Kidney tubule cell (primary cell): ENCODE data around the gene TCHP.

Experiments
- DNase-seq: peaks from one replicate; pipeline ENCODE4 v3.0.0-alpha.2; 2018; ENCODE audit warnings: low spot score

The TCHP gene

GRCh38 chr12:109932878-109933503, 32.9 kb downstream of the TCHP start:
- DNase-seq: no peak

GRCh38 chr12:109934026-109934425, 34.0 kb downstream of the TCHP start:
- peak; percentile 38 for DNase-seq

- peak; percentile 72 for DNase-seq
These were observed 37.3 kb downstream of the TCHP start for GRCh38 chr12:109937371-109937770.

GRCh38 chr12:109938947-109939346, 38.9 kb downstream of the TCHP start:
- DNase-seq: no peak

- no peak for DNase-seq
These were observed 39.4 kb downstream of the TCHP start for GRCh38 chr12:109939504-109939903.

GRCh38 chr12:109940339-109940923, 40.4 kb downstream of the TCHP start:
- DNase-seq: no peak

GRCh38 chr12:109943811-109944210, 43.7 kb downstream of the TCHP start:
- DNase-seq: peak; percentile 29

- DNase-seq: peak; percentile 61
These were observed 44.7 kb downstream of the TCHP start for GRCh38 chr12:109944561-109945359.

- DNase-seq: no peak
These were observed 46.4 kb downstream of the TCHP start for GRCh38 chr12:109946505-109946904.

- no peak for DNase-seq
These were observed 46.8 kb downstream of the TCHP start for GRCh38 chr12:109946913-109947312.

- DNase-seq: peak; percentile 16
These were observed 47.4 kb downstream of the TCHP start for GRCh38 chr12:109947521-109947920.

- DNase-seq: no peak
These were observed 48.3 kb downstream of the TCHP start for GRCh38 chr12:109948368-109948767.

- DNase-seq: peak; percentile 80
These were observed 49.0 kb downstream of the TCHP start for GRCh38 chr12:109949089-109949488.

GRCh38 chr12:109950625-109951024, 50.6 kb downstream of the TCHP start:
- peak; percentile 75 for DNase-seq

GRCh38 chr12:109951136-109951535, 51.1 kb downstream of the TCHP start:
- peak; percentile 99 for DNase-seq

- DNase-seq: peak; percentile 98
These were observed 51.7 kb downstream of the TCHP start for GRCh38 chr12:109951751-109952150.

- peak; percentile 37 for DNase-seq
These were observed 52.2 kb downstream of the TCHP start for GRCh38 chr12:109952160-109952858.

GRCh38 chr12:109952873-109953272, 52.8 kb downstream of the TCHP start:
- no peak for DNase-seq

GRCh38 chr12:109953656-109954055, 53.6 kb downstream of the TCHP start:
- no peak for DNase-seq

- peak; percentile 38 for DNase-seq
These were observed 58.3 kb downstream of the TCHP start for GRCh38 chr12:109958374-109958773.

- no peak for DNase-seq
These were observed 59.5 kb downstream of the TCHP start for GRCh38 chr12:109959411-109960093.

GRCh38 chr12:109961201-109961600, 61.1 kb downstream of the TCHP start:
- DNase-seq: no peak
